CD4-positive, alpha-beta T cell (primary cell): ENCODE measurements around the gene HMCN1. TPM values are rescaled to one million over a fixed set of nuclear protein-coding genes. Genes with fewer than 3 reads are reported as not detected.

Source experiments
- ATAC-seq: fragments of 200-7000 bp; cut with Tn5 transposase; one replicate; pipeline ENCODE4 v1.10.0; 2022; ENCODE audit warnings: mild to moderate bottlenecking; ENCODE audit not compliant: poor library complexity
- CTCF ChIA-PET: fragments of 350-600 bp; sonication (Branson Sonifier 250); formaldehyde crosslinking; loops from one replicate; lab custom pipeline; 2021; ENCODE audit warnings: antibody characterized with exemption, inconsistent platforms; lab: Charles Lee
- POLR2A ChIA-PET: fragments of 350-600 bp; sonication (Branson Sonifier 250); formaldehyde crosslinking; loops from one replicate; lab custom pipeline; 2021; ENCODE audit warnings: antibody characterized with exemption, inconsistent platforms; lab: Charles Lee
- DNase-seq, 14 experiments: peaks; one replicate each; pipeline ENCODE4 v3.0.0-alpha.2; 2013 to 2020; ENCODE audit warnings: mixed read lengths in 2 of 14
- H3K27ac ChIP-seq, 2 donors: one replicate each; pipeline versions ENCODE4 v1.5.1 to v1.7.0; 2013; ENCODE audit warnings: low read length in 2 of 2, low read depth in 1 of 2, mild to moderate bottlenecking in 1 of 2
- H3K27me3 ChIP-seq, 2 experiments: 1 replicate in 1 of 2; 2 replicates in 1 of 2; pipeline versions ENCODE4 v1.6.1 to v1.7.0; 2013; ENCODE audit warnings: low read length in 2 of 2, control low read depth in 1 of 2, mild to moderate bottlenecking in 1 of 2, moderate library complexity in 1 of 2; ENCODE audit not compliant: insufficient read depth in 2 of 2, control insufficient read depth in 1 of 2
- H3K36me3 ChIP-seq: one replicate; pipeline ENCODE4 v1.6.1; 2013; ENCODE audit warnings: low read length, control low read depth; ENCODE audit not compliant: insufficient read depth
- H3K4me1 ChIP-seq: one replicate; pipeline ENCODE4 v1.6.1; 2013; ENCODE audit warnings: low read length, control low read depth; ENCODE audit not compliant: insufficient read depth
- H3K4me3 ChIP-seq: one replicate; pipeline ENCODE4 v1.5.1; 2013; ENCODE audit warnings: mild to moderate bottlenecking, low read length, moderate library complexity
- H3K9me3 ChIP-seq, 2 experiments: 1 replicate in 1 of 2; 2 replicates in 1 of 2; pipeline versions ENCODE4 v1.6.1 to v1.7.0; 2013; ENCODE audit warnings: low read length in 2 of 2, mild to moderate bottlenecking in 2 of 2, control low read depth in 1 of 2, moderate library complexity in 1 of 2; ENCODE audit not compliant: control insufficient read depth in 1 of 2, insufficient read depth in 1 of 2
- H3K27ac Mint-ChIP-seq: one replicate; pipeline ENCODE4 v1.8.0; 2020; ENCODE audit warnings: mixed read lengths
- H3K27me3 Mint-ChIP-seq: one replicate; pipeline ENCODE4 v1.8.0; 2021; ENCODE audit warnings: mixed read lengths
- H3K36me3 Mint-ChIP-seq: one replicate; pipeline ENCODE4 v1.8.0; 2021; ENCODE audit warnings: low read depth, mixed read lengths
- H3K4me1 Mint-ChIP-seq: one replicate; pipeline ENCODE4 v1.8.0; 2021; ENCODE audit warnings: low read depth, mixed read lengths
- H3K4me3 Mint-ChIP-seq: one replicate; pipeline ENCODE4 v1.8.0; 2020; ENCODE audit warnings: mild to moderate bottlenecking, mixed read lengths
- H3K9me3 Mint-ChIP-seq: one replicate; pipeline ENCODE4 v1.8.0; 2020; ENCODE audit warnings: mixed read lengths
- intact Hi-C, 2 experiments: fragments of 100-400 bp; cut with DNase I in 1 of 2; cut with micrococcal nuclease in 1 of 2; formaldehyde crosslinking; loops; one replicate each; pipeline versions ENCODE4 v1.15.1 to v1.9.0; 2023 to 2025; cut with DNase I, micrococcal nuclease
- total RNA-seq, 174 experiments: library from RNA in 2 of 174; stranded (reverse) in 2 of 174; gene quantifications; one replicate each; pipeline ENCODE4 v1.2.3 and lab custom pipeline; 2021 to 2026
- TF ChIP-seq, protein P1 (sequence below): fragments of 200-600 bp; IDR thresholded peaks from one replicate; pipeline ENCODE4 v1.8.0; 2022; ENCODE audit warnings: antibody characterized with exemption, mild to moderate bottlenecking

The HMCN1 gene
- total RNA-seq, 2 experiments from 2014 or later: 0.14 TPM

DNA sequence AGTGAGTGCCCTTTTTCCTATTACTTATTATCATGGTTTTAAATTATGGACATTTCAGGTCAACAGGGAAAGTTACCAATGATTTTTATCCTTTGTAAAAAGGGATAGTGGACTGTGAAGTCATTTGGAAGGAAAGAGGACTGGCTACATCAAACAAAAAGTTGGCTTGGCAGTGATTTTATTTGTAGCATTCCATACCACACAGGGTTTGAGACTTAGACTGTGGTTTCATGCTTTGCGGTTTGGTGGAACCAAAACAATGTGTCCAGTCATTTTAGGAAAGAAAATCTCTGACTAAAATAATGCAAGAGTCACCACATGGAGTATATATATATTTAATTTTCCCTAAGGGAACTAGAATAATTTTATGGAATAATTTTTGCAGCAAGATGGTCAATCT lies 239.5 kb downstream of the HMCN1 start:
- ChIA-PET POLR2A (no interaction called here), CTCF (no interaction called here)
- no peaks in the 10 kb centered on the region for H3K9me3 ChIP-seq
- H3K36me3 ChIP-seq: no peaks in the 10 kb centered on the region
- Mint-ChIP-seq H3K36me3 (no peaks in the 10 kb centered on the region), H3K27ac (no peak overlapping the region), H3K27me3 (peaks cover 8% of the 10 kb centered on the region), H3K4me1 (no peaks in the 10 kb centered on the region), H3K4me3 (no peak overlapping the region), H3K9me3 (no peaks in the 10 kb centered on the region)
- ATAC-seq (no peak), DNase-seq (no peak)
- intact Hi-C loops: no loop called here
- H3K27me3 ChIP-seq: no peaks in the 10 kb centered on the region
- no peaks in the 10 kb centered on the region for H3K4me1 ChIP-seq
- no peak overlapping the region for H3K27ac ChIP-seq
- H3K4me3 ChIP-seq: no peak overlapping the region
- TF ChIP-seq, protein P1, sequence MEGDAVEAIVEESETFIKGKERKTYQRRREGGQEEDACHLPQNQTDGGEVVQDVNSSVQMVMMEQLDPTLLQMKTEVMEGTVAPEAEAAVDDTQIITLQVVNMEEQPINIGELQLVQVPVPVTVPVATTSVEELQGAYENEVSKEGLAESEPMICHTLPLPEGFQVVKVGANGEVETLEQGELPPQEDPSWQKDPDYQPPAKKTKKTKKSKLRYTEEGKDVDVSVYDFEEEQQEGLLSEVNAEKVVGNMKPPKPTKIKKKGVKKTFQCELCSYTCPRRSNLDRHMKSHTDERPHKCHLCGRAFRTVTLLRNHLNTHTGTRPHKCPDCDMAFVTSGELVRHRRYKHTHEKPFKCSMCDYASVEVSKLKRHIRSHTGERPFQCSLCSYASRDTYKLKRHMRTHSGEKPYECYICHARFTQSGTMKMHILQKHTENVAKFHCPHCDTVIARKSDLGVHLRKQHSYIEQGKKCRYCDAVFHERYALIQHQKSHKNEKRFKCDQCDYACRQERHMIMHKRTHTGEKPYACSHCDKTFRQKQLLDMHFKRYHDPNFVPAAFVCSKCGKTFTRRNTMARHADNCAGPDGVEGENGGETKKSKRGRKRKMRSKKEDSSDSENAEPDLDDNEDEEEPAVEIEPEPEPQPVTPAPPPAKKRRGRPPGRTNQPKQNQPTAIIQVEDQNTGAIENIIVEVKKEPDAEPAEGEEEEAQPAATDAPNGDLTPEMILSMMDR: no peak

DNA sequence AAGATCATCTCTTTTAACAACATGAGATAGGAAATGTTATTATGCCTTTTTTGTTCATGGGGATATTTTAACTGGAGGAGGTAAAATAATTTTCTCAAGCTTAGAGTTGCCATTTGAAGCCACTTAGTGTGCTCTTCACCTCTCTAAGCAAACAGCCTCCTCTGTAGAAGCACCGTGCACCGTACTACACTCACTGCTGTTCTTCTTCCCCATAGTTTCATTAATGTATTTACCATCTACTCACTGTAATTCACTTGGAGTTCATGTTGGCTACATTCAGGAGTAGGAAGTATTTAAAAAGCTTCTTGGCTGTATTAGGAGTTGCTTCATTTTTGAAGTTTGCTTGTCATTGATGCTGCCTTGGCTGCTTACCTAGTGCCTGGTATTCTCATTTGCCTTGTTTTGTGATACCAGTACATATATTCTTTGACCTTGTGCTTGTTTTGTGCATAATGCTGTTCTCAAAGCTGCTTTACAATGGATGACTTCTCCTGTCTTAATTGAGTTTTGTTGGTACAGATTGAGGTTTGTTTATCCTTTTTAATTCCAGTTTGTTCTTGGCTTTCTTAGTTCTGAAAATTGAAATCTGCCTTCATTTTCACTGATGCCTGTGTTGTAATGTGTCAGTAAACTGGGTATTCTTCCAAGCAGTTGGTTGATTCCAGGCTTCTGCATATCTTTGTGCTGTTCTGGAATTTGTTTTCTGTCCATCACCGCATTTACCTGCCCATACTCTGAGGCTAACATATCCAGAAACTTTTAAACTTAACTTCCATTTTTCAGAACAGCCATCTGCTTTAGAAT lies 240.4 kb downstream of the HMCN1 start:
- no peak overlapping the region for H3K27ac Mint-ChIP-seq
- no peak for DNase-seq
- no peak overlapping the region for H3K4me3 ChIP-seq
- peaks cover 8% of the 10 kb centered on the region for H3K27me3 Mint-ChIP-seq
- H3K9me3 Mint-ChIP-seq: no peaks in the 10 kb centered on the region
- CTCF ChIA-PET: no interaction called here
- H3K4me3 Mint-ChIP-seq: no peak overlapping the region
- H3K4me1 Mint-ChIP-seq: no peaks in the 10 kb centered on the region
- POLR2A ChIA-PET: no interaction called here
- intact Hi-C loops: no loop called here
- H3K4me1 ChIP-seq: no peaks in the 10 kb centered on the region
- no peaks in the 10 kb centered on the region for H3K9me3 ChIP-seq
- ATAC-seq: no peak
- no peak overlapping the region for H3K27ac ChIP-seq
- H3K36me3 ChIP-seq: no peaks in the 10 kb centered on the region
- H3K36me3 Mint-ChIP-seq: no peaks in the 10 kb centered on the region
- H3K27me3 ChIP-seq: no peaks in the 10 kb centered on the region
- TF ChIP-seq, protein P1: no peak

DNA sequence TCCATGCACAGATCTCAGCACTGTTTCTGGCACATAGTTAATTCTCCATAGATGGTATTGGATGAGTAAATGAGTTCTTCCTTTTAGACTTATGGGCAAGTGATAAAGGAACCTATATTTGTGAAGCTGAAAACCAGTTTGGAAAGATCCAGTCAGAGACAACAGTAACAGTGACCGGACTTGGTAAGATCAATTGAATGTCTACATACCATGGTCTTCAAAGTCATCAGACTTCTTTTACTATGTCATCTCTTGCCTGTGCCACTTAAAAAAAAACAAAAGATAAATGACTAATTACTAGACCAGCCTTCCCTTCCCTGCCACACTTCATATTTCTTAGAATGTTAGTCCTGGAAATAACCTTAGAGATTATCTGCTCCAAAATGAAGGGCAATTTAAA lies 246.7 kb downstream of the HMCN1 start:
- Mint-ChIP-seq H3K4me3 (no peak overlapping the region), H3K36me3 (no peaks in the 10 kb centered on the region), H3K9me3 (no peaks in the 10 kb centered on the region), H3K4me1 (no peaks in the 10 kb centered on the region), H3K27me3 (no peaks in the 10 kb centered on the region), H3K27ac (no peak overlapping the region)
- ChIA-PET POLR2A (no interaction called here), CTCF (no interaction called here)
- H3K4me1 ChIP-seq: no peaks in the 10 kb centered on the region
- H3K27me3 ChIP-seq: no peaks in the 10 kb centered on the region
- no peak overlapping the region for H3K27ac ChIP-seq
- no peak for DNase-seq
- no peak for ATAC-seq
- intact Hi-C loops: no loop called here
- TF ChIP-seq, protein P1: no peak
- no peaks in the 10 kb centered on the region for H3K9me3 ChIP-seq
- H3K4me3 ChIP-seq: no peak overlapping the region
- H3K36me3 ChIP-seq: no peaks in the 10 kb centered on the region
